ENCODE data around the gene MFN2.
"Not testable (repeated sequence)": the region's sequence is repeated elsewhere in the genome, so short reads cannot be mapped to it uniquely, and the experiment has no call there.

Gene MFN2

DNA sequence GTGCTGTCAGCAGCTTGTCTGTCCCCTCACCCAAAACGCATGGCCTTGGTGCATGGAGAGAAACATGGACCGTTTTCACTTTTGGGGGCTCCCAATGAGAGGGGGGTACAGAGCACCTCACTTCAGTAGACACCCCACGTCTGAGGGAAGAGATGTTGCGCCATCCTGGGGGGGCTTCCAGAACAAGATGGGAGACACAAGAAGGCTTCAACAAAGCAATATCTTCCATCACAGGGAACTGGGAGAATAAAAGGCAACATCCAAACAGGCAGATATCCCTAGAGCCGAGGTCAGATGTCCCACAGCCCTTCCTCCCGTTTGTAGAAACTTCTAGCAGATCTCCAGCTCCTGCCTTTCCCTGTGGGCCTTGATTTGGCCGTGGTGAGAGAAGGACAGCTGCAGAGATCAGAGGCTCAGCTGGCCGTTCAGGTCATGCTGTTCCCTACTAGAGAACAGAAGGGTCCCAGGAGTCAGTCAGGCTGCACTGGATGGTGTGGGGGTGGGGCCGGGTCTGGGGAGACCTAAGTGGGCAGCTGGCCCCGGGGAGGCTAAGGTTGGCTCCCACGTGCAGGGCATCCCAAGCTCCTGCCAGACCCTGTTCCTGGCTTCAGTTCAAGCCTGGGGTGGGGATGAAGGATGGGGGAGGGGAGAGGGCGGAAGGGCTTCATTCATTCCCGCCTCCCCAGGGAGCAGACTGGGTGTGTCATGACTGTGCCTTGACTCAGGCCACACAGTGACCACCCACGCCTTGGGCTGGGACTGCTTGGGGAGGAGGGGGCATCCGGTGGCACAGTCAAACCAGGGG, 41.3 kb upstream of the MFN2 start:
- TF ChIP-seq, protein P1, sequence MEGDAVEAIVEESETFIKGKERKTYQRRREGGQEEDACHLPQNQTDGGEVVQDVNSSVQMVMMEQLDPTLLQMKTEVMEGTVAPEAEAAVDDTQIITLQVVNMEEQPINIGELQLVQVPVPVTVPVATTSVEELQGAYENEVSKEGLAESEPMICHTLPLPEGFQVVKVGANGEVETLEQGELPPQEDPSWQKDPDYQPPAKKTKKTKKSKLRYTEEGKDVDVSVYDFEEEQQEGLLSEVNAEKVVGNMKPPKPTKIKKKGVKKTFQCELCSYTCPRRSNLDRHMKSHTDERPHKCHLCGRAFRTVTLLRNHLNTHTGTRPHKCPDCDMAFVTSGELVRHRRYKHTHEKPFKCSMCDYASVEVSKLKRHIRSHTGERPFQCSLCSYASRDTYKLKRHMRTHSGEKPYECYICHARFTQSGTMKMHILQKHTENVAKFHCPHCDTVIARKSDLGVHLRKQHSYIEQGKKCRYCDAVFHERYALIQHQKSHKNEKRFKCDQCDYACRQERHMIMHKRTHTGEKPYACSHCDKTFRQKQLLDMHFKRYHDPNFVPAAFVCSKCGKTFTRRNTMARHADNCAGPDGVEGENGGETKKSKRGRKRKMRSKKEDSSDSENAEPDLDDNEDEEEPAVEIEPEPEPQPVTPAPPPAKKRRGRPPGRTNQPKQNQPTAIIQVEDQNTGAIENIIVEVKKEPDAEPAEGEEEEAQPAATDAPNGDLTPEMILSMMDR (IDR thresholded peaks at IDR 0.05; ENCODE audit: low read depth, low read length), result no peak
- in situ Hi-C loops (cut with HindIII; ENCODE audit: low sequenced_read_pairs), result no loop called here
- DNase-seq (ENCODE audit: low read depth, low spot score), result no peak
- H3K4me3 ChIP-seq (ENCODE audit: low read depth, low read length), result no peak overlapping the region

DNA sequence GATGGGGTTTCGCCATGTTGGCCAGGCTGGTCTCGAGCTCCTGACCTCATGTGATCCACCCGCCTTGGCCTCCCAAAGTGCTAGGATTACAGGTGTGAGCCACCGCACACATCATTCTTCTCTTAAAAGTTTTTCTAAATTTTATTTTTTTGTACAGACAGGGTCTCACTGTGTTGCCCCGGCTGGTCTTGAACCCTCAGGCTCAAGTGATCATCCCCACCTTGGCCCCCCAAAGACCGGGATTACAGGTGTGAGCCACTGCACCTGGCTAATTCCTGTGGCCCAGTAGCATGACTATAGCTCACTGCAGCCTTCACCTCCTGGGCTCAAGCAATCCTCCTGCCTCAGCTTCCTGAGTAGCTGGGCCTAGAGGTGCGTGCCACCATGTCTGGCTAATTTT, 40.5 kb upstream of the MFN2 start:
- in situ Hi-C loops (cut with HindIII; ENCODE audit: low sequenced_read_pairs); DNase-seq (ENCODE audit: low read depth, low spot score); H3K4me3 ChIP-seq (ENCODE audit: low read depth, low read length): not testable (repeated sequence)

DNA sequence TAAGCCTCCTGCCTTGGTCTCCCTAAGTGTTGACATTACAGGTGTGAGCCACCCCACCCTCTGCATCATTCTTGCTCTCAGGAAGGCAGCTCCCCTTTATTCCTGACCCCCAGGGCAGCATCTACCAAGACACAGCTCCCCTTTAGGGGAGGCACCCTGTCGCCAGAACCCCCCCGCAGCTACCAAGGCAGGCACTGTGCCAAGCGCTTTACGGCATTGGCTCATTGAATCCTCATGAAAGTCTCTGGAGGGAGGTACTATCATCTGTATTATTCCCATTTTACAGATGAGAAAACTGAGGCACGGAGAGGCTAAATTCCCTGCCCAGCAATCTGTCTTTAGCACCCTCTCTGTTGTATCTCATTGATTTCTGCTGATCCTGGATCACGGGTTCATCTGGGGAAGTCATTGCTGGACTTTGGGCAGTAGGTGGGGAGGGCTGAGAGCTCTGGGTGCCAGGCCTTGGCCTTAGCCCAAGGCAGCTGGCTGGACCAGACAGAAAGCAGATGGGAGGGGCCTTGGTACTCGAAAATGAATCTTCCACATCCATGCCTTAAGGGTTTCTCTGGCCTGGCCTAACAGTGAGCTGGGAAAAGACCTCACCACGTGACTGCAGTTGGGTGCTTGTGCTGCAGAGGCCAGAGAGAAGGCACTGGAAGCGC, 39.9 kb upstream of the MFN2 start:
- in situ Hi-C loops (cut with HindIII; ENCODE audit: low sequenced_read_pairs), result no loop called here
- DNase-seq (ENCODE audit: low read depth, low spot score), result peak; percentile 13
- H3K4me3 ChIP-seq (ENCODE audit: low read depth, low read length), result no peak overlapping the region

DNA sequence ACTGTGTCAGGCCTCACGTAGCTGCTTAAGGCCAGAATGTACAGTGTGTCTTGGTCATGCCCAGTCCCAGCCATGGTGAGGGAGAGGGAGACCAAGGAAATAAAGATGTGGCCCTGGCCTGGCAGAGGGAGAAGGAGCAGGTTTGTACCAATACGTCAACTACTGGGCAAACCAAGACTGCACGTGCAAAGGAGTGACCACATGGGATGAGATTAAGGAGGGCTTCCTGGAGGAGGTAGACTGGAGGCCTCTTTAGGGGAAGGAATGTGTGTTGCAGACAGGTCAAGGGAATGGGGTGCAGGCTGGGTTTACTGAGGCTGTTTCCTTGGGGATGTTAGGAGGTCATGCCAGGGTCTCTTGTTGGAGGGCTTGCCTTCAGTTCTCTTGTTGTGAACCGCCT, 38.0 kb upstream of the MFN2 start:
- TF ChIP-seq, protein P1 (IDR thresholded peaks at IDR 0.05; ENCODE audit: low read depth, low read length), result no peak
- no peak for DNase-seq (ENCODE audit: low read depth, low spot score)
- in situ Hi-C loops (cut with HindIII; ENCODE audit: low sequenced_read_pairs), result no loop called here
- no peak overlapping the region for H3K4me3 ChIP-seq (ENCODE audit: low read depth, low read length)

More for the DNA sequence above, 39.9 kb upstream of the MFN2 start:
- TF ChIP-seq, protein P1 (IDR thresholded peaks at IDR 0.05; ENCODE audit: low read depth, low read length), result no peak

DNA sequence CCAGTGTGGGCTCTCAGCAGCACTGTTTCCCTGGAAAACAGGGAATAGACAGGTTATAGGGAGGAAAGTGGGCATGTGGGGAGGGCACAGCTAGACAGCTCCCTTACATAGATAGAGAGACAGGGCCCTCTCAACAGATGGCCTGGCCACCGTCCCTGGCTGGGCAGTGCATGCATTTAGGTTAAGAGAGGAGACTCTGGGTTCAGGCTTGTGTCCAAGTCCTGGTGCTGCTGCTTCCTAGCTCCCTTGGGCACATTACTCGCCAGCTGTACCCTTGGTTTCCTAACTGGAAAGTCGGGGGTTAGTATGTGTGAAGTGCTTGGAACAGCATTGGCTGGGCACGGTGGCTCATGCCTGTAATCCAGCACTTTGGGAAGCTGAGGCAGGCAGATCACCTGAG, 36.6 kb upstream of the MFN2 start:
- TF ChIP-seq, protein P1 (IDR thresholded peaks at IDR 0.05; ENCODE audit: low read depth, low read length), result no peak
- DNase-seq (ENCODE audit: low read depth, low spot score), result no peak
- in situ Hi-C loops (cut with HindIII; ENCODE audit: low sequenced_read_pairs), result no loop called here
- no peak overlapping the region for H3K4me3 ChIP-seq (ENCODE audit: low read depth, low read length)

DNA sequence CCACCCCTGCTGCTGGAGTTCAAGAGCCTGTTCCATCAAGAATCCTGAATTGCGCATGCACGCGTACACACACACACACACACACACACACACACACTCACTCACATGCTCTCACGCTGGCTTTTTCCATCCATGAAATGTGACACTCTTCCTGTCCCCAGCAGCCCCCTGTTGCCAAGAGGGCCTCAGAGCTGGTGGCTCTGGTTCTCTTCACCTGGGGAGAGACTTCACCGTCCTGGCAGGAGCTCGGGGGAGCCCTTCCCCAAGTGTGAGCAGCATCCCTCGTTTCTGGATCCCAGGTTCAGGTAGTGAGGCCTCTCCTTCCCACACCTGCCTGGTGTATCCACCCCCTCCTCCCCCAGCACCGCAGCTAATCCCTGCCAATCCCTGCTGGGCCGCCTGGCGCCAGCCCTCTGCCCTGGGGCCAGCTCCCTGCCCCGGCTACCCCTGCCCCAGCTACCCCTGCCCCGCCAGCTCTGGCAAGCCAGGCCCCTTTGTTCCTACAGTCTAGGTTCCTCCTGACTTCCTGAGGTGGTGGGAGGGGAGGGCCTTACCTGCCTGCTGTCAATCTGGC, 35.8 kb upstream of the MFN2 start:
- in situ Hi-C loops (cut with HindIII; ENCODE audit: low sequenced_read_pairs), result no loop called here
- H3K4me3 ChIP-seq (ENCODE audit: low read depth, low read length), result no peak overlapping the region
- DNase-seq (ENCODE audit: low read depth, low spot score), result no peak
- TF ChIP-seq, protein P1 (IDR thresholded peaks at IDR 0.05; ENCODE audit: low read depth, low read length), result no peak

DNA sequence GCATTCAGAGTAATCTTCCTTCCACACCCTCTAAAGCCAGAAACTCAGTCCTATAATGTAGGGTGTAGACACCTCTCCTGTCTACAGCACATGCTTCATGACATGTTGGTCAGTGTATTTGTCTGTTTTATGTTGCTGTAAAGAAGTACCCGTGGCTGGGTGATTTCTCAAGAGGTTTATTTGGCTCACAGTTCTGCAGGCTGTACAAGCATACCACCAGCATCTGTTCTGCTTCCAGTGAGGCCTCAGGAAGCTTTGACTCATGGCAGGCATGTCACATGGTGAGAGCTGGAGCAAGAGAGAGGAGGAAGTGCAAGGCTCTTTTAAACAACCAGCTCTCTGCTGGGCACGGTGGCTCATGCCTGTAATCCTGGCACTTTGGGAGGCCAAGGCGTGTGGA, 33.6 kb upstream of the MFN2 start:
- no peak overlapping the region for H3K4me3 ChIP-seq (ENCODE audit: low read depth, low read length)
- in situ Hi-C loops (cut with HindIII; ENCODE audit: low sequenced_read_pairs), result no loop called here
- TF ChIP-seq, protein P1 (IDR thresholded peaks at IDR 0.05; ENCODE audit: low read depth, low read length), result no peak
- DNase-seq (ENCODE audit: low read depth, low spot score), result no peak

All from astrocyte of the spinal cord (primary cell).